Measurements from ENCODE around the gene MICAL3.
"Not testable (repeated sequence)": the region's sequence is repeated elsewhere in the genome, so short reads cannot be mapped to it uniquely, and the experiment has no call there.

Gene MICAL3

GRCh38 chr22:17998913-17999312 lies 25.4 kb downstream of the MICAL3 start:
- Histone ChIP-seq H3K27ac (ENCODE audit: low read length) (no peak overlapping the region), H3K4me2 (ENCODE audit: low read depth, low read length) (no peak overlapping the region)

GRCh38 chr22:17997456-17997855 lies 26.9 kb downstream of the MICAL3 start:
- TF ChIP-seq CTCF (IDR thresholded peaks at IDR 0.05; ENCODE audit: low read length) (no peak), EZH2phosphoT487 (IDR thresholded peaks at IDR 0.05; ENCODE audit: low read length) (no peak), EZH2 (optimal IDR thresholded peaks at IDR 0.05; ENCODE audit: low read depth, low read length) (no peak)
- Histone ChIP-seq H3K9me2 (replicated peaks; ENCODE audit: insufficient read depth, low read length) (no peaks in the 10 kb centered on the region), H3K4me1 (ENCODE audit: low read length) (peaks cover 31% of the 10 kb centered on the region), H3K4me2 (ENCODE audit: low read depth, low read length) (peak overlapping the region; percentile 65; the same call in 1 of the 2 replicates), H3K4me3 (ENCODE audit: low read length) (no peak overlapping the region), H3F3A (ENCODE audit: insufficient read depth, low read length) (peaks cover 37% of the 10 kb centered on the region), H3K9ac (ENCODE audit: low read length) (no peak overlapping the region; the same call in 1 of the 2 replicates), H3K27ac (ENCODE audit: low read length) (peak overlapping the region; percentile 45; the same call in 1 of the 2 replicates), H3K9me3 (replicated peaks; ENCODE audit: insufficient read depth, low read length) (no peaks in the 10 kb centered on the region), H3K79me2 (ENCODE audit: low read length) (peaks cover 78% of the 10 kb centered on the region), H3K36me3 (replicated peaks; ENCODE audit: insufficient read depth, low read length) (no peaks in the 10 kb centered on the region), H2AFZ (ENCODE audit: low read length) (no peak overlapping the region), H3K27me3 (replicated peaks; ENCODE audit: insufficient read depth, low read length) (no peaks in the 10 kb centered on the region), H4K20me1 (ENCODE audit: insufficient read depth, low read length) (0 out of 2 replicates have a peak, but pooled peaks cover 3% of the 10 kb centered on the region)
- no peak for DNase-seq

More at GRCh38 chr22:17998913-17999312, 25.4 kb downstream of the MICAL3 start:
- Histone ChIP-seq H3K9me2 (replicated peaks; ENCODE audit: insufficient read depth, low read length) (no peaks in the 10 kb centered on the region), H3K4me3 (ENCODE audit: low read length) (no peak overlapping the region), H4K20me1 (ENCODE audit: insufficient read depth, low read length) (0 out of 2 replicates have a peak, but pooled peaks cover 3% of the 10 kb centered on the region), H3F3A (ENCODE audit: insufficient read depth, low read length) (peaks cover 41% of the 10 kb centered on the region), H3K27me3 (replicated peaks; ENCODE audit: insufficient read depth, low read length) (no peaks in the 10 kb centered on the region), H3K36me3 (replicated peaks; ENCODE audit: insufficient read depth, low read length) (no peaks in the 10 kb centered on the region), H3K4me1 (ENCODE audit: low read length) (peaks cover 31% of the 10 kb centered on the region), H3K9me3 (replicated peaks; ENCODE audit: insufficient read depth, low read length) (no peaks in the 10 kb centered on the region), H2AFZ (ENCODE audit: low read length) (no peak overlapping the region), H3K79me2 (ENCODE audit: low read length) (peaks cover 64% of the 10 kb centered on the region), H3K9ac (ENCODE audit: low read length) (no peak overlapping the region)
- no peak for DNase-seq
- TF ChIP-seq EZH2phosphoT487 (IDR thresholded peaks at IDR 0.05; ENCODE audit: low read length): no peak
- TF ChIP-seq CTCF (IDR thresholded peaks at IDR 0.05; ENCODE audit: low read length): no peak
- no peak for TF ChIP-seq EZH2 (optimal IDR thresholded peaks at IDR 0.05; ENCODE audit: low read depth, low read length)

- H3K36me3 ChIP-seq (replicated peaks; ENCODE audit: insufficient read depth, low read length); H3K27ac ChIP-seq (ENCODE audit: low read length); DNase-seq; H3K27me3 ChIP-seq (replicated peaks; ENCODE audit: insufficient read depth, low read length); H3K9ac ChIP-seq (ENCODE audit: low read length); H3K9me2 ChIP-seq (replicated peaks; ENCODE audit: insufficient read depth, low read length); H3K9me3 ChIP-seq (replicated peaks; ENCODE audit: insufficient read depth, low read length); H3K4me3 ChIP-seq (ENCODE audit: low read length); H2AFZ ChIP-seq (ENCODE audit: low read length); H4K20me1 ChIP-seq (ENCODE audit: insufficient read depth, low read length); H3K4me2 ChIP-seq (ENCODE audit: low read depth, low read length): not testable (repeated sequence)
- peaks cover 93% of the 10 kb centered on the region for H3K79me2 ChIP-seq (ENCODE audit: low read length)
- H3K4me1 ChIP-seq (ENCODE audit: low read length): peaks cover 31% of the 10 kb centered on the region
- peaks cover 29% of the 10 kb centered on the region for H3F3A ChIP-seq (ENCODE audit: insufficient read depth, low read length)
These were observed 29.1 kb downstream of the MICAL3 start for GRCh38 chr22:17995256-17995655.

- H3K79me2 ChIP-seq (ENCODE audit: low read length): peaks cover 93% of the 10 kb centered on the region
- no peak overlapping the region for H2AFZ ChIP-seq (ENCODE audit: low read length)
- H3K4me2 ChIP-seq (ENCODE audit: low read depth, low read length): no peak overlapping the region
- no peak overlapping the region for H3K27ac ChIP-seq (ENCODE audit: low read length)
- H3F3A ChIP-seq (ENCODE audit: insufficient read depth, low read length): peaks cover 23% of the 10 kb centered on the region
- H3K36me3 ChIP-seq (replicated peaks; ENCODE audit: insufficient read depth, low read length): no peaks in the 10 kb centered on the region
- H3K4me3 ChIP-seq (ENCODE audit: low read length): no peak overlapping the region
- TF ChIP-seq EZH2 (optimal IDR thresholded peaks at IDR 0.05; ENCODE audit: low read depth, low read length) (no peak), CTCF (IDR thresholded peaks at IDR 0.05; ENCODE audit: low read length) (no peak), EZH2phosphoT487 (IDR thresholded peaks at IDR 0.05; ENCODE audit: low read length) (no peak)
- H3K27me3 ChIP-seq (replicated peaks; ENCODE audit: insufficient read depth, low read length): no peaks in the 10 kb centered on the region
- H3K9me2 ChIP-seq (replicated peaks; ENCODE audit: insufficient read depth, low read length): no peaks in the 10 kb centered on the region
- H3K9me3 ChIP-seq (replicated peaks; ENCODE audit: insufficient read depth, low read length): no peaks in the 10 kb centered on the region
- no peak for DNase-seq
- H4K20me1 ChIP-seq (ENCODE audit: insufficient read depth, low read length): peaks cover 3% of the 10 kb centered on the region; the same call in 1 of the 2 replicates
- H3K4me1 ChIP-seq (ENCODE audit: low read length): peaks cover 26% of the 10 kb centered on the region
- no peak overlapping the region for H3K9ac ChIP-seq (ENCODE audit: low read length)
These were observed 29.8 kb downstream of the MICAL3 start for GRCh38 chr22:17994424-17995108.

GRCh38 chr22:17992976-17993375 lies 31.4 kb downstream of the MICAL3 start:
- H3K4me3 ChIP-seq (ENCODE audit: low read length); H2AFZ ChIP-seq (ENCODE audit: low read length); H3K27me3 ChIP-seq (replicated peaks; ENCODE audit: insufficient read depth, low read length); H3K9ac ChIP-seq (ENCODE audit: low read length); DNase-seq; H4K20me1 ChIP-seq (ENCODE audit: insufficient read depth, low read length); H3K9me3 ChIP-seq (replicated peaks; ENCODE audit: insufficient read depth, low read length); H3K36me3 ChIP-seq (replicated peaks; ENCODE audit: insufficient read depth, low read length); H3K4me2 ChIP-seq (ENCODE audit: low read depth, low read length); H3K9me2 ChIP-seq (replicated peaks; ENCODE audit: insufficient read depth, low read length); H3K27ac ChIP-seq (ENCODE audit: low read length): not testable (repeated sequence)
- Histone ChIP-seq H3K79me2 (ENCODE audit: low read length) (peaks cover 93% of the 10 kb centered on the region), H3F3A (ENCODE audit: insufficient read depth, low read length) (peaks cover 14% of the 10 kb centered on the region), H3K4me1 (ENCODE audit: low read length) (peaks cover 14% of the 10 kb centered on the region)

Measured in MM.1S (cell line).